ENCODE results near the gene TICAM1.

DNA sequence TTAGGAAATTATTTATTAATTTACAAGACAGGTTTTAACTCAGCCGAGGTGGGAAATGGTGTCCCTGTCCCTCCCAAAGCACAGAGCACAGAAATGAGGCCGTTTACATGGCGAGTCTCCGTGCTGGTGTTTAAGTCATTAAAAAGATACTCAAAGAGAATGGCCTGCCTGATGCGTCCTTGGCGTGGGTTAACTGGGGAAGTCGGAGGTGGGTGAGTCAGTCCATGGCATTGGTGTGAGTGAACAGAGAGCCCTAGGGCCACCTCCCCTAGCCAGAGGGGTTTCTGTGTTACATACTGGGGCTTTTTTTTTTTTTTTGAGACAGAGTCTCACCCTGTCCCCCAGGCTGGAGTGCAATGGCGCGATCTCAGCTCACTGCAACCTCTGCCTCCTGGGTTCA lies 36.1 kb downstream of the TICAM1 start:
- TF ChIP-seq POLR2A (IDR thresholded peaks at IDR 0.05) = no peak
- TF ChIP-seq, protein P1, sequence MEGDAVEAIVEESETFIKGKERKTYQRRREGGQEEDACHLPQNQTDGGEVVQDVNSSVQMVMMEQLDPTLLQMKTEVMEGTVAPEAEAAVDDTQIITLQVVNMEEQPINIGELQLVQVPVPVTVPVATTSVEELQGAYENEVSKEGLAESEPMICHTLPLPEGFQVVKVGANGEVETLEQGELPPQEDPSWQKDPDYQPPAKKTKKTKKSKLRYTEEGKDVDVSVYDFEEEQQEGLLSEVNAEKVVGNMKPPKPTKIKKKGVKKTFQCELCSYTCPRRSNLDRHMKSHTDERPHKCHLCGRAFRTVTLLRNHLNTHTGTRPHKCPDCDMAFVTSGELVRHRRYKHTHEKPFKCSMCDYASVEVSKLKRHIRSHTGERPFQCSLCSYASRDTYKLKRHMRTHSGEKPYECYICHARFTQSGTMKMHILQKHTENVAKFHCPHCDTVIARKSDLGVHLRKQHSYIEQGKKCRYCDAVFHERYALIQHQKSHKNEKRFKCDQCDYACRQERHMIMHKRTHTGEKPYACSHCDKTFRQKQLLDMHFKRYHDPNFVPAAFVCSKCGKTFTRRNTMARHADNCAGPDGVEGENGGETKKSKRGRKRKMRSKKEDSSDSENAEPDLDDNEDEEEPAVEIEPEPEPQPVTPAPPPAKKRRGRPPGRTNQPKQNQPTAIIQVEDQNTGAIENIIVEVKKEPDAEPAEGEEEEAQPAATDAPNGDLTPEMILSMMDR (IDR thresholded peaks at IDR 0.05) = no peak

Data from heart left ventricle (tissue), 13 donors.